AG09309 (cell line): ENCODE measurements around the gene RTN4RL2.

Experiments
- DNase-seq: peaks from one replicate; pipeline ENCODE4 v3.0.0-alpha.2; 2010; ENCODE audit warnings: low read depth
- H3K4me3 ChIP-seq: 2 replicates; pipeline ENCODE4 v1.5.1; 2011; ENCODE audit warnings: mild to moderate bottlenecking, low read depth, low read length, moderate library complexity; ENCODE audit not compliant: control insufficient read depth
- TF ChIP-seq, protein P1 (sequence below): IDR thresholded peaks from 2 replicates; pipeline ENCODE4 v1.5.1; 2011; ENCODE audit warnings: mild to moderate bottlenecking, low read depth, low read length, inconsistent platforms; ENCODE audit not compliant: insufficient read depth, control insufficient read depth; ENCODE audit errors: missing control alignments

The RTN4RL2 gene

DNA sequence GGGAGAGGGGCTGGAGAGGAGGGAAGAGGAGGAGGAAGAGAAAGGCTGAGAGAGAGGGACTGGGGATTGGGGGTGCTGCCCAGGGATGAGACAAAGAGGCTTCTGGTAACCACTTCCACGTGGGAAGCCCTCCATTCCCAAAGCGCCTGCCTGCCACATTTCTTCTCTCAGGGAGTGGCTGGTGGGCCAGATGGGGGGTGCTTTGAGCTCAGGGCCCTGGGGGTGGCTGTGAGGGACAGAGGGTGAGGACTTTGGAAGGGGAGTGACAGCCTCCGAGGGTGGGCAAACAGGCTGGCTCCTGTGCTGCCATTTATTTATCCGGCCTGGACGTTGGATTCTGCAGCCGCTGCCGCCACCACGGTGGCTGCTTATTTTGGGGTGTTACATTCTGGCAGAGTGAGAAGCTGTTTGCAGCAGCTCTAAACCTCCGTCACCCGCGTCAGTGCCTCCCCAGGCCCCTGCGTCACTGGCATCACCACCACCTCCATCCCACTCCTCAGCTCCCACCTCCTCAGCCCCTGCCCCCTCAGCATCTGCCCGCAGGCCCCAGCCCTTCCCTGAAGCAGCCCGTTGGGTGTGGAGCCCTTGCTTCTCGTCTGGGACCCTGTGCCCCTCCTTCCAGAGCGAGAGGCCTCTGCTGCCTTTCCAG, 1.6 kb downstream of the RTN4RL2 start:
- TF ChIP-seq, protein P1, sequence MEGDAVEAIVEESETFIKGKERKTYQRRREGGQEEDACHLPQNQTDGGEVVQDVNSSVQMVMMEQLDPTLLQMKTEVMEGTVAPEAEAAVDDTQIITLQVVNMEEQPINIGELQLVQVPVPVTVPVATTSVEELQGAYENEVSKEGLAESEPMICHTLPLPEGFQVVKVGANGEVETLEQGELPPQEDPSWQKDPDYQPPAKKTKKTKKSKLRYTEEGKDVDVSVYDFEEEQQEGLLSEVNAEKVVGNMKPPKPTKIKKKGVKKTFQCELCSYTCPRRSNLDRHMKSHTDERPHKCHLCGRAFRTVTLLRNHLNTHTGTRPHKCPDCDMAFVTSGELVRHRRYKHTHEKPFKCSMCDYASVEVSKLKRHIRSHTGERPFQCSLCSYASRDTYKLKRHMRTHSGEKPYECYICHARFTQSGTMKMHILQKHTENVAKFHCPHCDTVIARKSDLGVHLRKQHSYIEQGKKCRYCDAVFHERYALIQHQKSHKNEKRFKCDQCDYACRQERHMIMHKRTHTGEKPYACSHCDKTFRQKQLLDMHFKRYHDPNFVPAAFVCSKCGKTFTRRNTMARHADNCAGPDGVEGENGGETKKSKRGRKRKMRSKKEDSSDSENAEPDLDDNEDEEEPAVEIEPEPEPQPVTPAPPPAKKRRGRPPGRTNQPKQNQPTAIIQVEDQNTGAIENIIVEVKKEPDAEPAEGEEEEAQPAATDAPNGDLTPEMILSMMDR, result no peak
- no peak for DNase-seq
- no peak overlapping the region for H3K4me3 ChIP-seq

DNA sequence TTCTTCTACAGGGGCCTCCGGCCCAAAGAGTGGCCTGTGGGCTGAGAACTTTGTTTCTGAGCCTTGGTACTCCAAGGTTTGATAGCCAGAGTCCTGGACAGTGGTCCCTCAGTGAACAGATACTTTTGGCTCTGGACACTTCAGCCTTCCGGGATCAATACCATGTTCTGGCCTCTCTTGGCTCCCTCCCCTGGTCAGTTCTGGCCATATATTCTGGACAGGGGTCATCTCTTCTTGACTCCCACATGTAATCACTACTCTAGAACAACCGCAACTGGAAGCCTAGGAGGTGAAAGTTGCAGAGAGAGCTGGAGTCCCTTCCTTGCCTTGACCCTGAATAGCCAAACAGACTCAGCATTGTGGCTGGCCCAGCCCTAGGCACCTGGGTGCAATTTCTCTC, 2.3 kb downstream of the RTN4RL2 start:
- DNase-seq, result no peak
- TF ChIP-seq, protein P1, result no peak
- no peak overlapping the region for H3K4me3 ChIP-seq

DNA sequence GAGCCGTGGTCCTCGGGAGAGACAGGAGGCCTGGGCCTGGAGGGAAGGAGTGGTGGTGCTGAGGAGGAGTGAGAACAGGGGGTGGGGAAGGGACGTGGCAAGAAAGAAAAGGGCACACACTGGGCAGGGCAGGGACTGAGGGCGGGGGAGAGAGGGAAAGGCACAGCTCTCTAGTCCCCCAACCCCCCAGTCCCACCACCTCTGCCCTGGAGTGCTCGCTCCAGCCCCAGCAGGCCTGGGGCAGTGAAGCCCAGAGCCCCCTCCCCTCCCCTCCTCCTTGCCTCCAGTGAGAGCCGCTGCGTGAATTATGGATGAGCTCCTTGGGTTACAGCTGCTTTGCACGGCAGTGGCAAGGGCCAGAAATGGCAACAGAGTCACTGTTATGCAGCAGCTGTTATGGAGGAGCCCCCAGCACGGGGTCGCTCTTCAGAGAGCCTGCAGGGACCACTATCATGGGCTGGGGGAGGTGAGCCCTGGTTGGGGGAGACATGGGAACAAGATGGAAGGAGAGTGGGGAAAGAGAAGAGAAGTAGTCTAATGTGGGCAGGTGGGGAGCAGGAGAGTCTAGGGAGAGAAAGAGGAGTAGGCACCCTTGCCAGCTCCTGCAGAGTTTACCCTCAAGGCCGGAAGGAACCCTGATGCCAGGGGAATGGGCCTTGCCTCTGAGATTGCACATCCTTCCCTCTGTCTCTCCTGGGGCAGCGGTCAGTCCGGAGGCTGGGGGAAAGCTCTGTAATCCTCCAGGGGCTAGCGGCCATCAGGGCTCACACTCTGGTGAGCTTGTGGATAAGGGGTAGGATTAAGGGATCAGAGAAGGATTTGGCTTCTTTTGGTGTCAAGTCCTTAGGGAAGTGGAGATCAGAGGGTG, 3.6 kb downstream of the RTN4RL2 start:
- TF ChIP-seq, protein P1, result no peak
- H3K4me3 ChIP-seq, result no peak overlapping the region
- DNase-seq, result no peak

DNA sequence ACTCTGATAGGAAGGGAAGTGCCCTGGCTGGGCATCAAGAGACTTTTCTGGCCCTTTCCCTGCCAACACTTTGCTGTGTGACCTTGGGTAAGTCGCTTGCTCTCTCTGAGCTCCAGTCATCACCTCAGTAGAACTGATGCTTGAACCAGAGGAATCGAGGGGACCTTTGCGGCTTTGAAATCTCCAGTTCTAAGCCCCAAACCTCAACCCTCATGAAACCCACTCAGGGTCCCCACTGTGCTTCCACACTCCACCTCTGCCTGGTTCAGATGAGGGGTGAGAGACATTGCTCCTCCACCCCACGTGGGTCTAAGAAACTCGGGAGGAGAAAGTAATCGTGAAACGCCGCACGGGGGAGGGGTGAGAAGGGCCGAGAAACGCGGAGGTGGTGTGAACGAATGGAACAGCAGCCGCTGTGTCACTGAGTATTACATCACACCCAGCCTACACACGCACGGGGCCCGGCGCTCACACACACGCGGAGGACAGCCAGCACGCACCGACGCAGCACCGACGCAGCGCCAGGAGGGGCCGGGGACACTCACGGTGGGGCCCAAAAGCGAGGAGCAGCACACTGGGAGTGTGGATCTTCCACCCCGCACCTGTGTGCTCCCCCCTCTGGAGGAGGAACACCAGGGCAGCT, 4.3 kb downstream of the RTN4RL2 start:
- TF ChIP-seq, protein P1, result no peak
- no peak for DNase-seq
- no peak overlapping the region for H3K4me3 ChIP-seq

DNA sequence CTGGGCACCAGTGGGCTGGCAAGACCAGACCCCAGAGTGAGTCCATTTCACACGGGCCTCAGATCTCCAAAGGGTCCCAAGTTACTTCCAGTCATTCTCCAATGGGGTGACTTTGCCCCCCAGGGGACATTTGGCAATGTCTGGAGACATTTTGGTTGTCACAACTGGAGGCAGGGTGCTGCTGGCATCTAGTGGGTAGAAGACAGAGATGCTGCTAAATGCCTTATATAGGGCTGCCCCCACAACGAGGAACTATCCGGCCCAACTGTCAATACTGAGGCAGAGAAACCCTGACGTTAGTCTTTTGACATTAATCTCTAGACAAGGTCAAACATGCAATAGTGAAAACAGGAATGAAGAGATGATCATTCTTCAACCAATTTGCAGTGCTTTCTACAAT, 6.4 kb downstream of the RTN4RL2 start:
- TF ChIP-seq, protein P1, result peak; percentile 10
- no peak overlapping the region for H3K4me3 ChIP-seq
- DNase-seq, result no peak

DNA sequence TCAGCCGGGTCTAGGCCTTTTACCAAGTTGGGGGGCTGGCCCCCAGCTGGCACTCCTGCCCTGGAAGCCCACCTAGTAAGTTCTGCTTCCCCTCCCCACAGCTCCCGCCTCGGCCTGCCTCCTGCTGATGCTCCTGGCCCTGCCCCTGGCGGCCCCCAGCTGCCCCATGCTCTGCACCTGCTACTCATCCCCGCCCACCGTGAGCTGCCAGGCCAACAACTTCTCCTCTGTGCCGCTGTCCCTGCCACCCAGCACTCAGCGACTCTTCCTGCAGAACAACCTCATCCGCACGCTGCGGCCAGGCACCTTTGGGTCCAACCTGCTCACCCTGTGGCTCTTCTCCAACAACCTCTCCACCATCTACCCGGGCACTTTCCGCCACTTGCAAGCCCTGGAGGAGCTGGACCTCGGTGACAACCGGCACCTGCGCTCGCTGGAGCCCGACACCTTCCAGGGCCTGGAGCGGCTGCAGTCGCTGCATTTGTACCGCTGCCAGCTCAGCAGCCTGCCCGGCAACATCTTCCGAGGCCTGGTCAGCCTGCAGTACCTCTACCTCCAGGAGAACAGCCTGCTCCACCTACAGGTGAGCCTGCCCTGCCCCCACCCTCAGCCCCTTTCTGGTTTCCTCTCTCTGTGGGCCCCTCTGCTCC, 7.3 kb downstream of the RTN4RL2 start:
- no peak for DNase-seq
- TF ChIP-seq, protein P1, result no peak
- no peak overlapping the region for H3K4me3 ChIP-seq
